Right lobe of liver (tissue), 4 donors: ENCODE data around the gene METTL2B.
"Not testable (repeated sequence)": the region's sequence is repeated elsewhere in the genome, so short reads cannot be mapped to it uniquely, and the experiment has no call there.

ENCODE experiments used
- POLR2A ChIP-seq: fragments of 450-650 bp; IDR thresholded peaks from one replicate; pipeline ENCODE4 v1.6.1; 2017; ENCODE audit warnings: antibody characterized with exemption, mild to moderate bottlenecking
- TF ChIP-seq, protein P1 (sequence below), 4 donors: fragments of 200-600 bp in 3 of 4; fragments of 450-650 bp in 1 of 4; IDR thresholded peaks; one replicate each; pipeline versions ENCODE4 v1.5.1 to v1.8.0; 2016 to 2022; ENCODE audit warnings: antibody characterized with exemption in 4 of 4, mild to moderate bottlenecking in 2 of 4
- donor health status: DM: no; HTN: no; CAD: no.
- donor health status: DM: no; HTN: no; CAD: no.
- donor health status: DM: no; HTN: yes; CAD: no.

DNA sequence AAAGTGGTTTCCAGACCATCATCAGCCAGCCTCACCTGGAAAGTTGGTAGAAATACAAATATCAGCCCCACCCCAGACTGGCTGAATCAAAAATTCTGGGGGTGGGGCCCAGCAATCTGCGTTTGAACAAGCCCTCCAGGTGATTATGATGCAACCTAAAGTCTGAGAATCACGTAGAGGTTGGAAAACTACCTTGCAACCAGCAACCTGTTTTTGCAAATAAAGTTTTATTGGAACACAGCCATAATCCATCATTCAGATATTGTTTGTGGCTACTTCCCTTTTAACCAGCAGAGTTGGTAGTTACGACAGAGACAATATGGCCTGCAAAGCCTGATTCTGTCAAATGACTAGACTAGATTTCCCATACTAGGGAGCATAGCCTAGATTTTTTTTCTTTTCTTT, 49.5 kb downstream of the METTL2B start:
- TF ChIP-seq, protein P1, sequence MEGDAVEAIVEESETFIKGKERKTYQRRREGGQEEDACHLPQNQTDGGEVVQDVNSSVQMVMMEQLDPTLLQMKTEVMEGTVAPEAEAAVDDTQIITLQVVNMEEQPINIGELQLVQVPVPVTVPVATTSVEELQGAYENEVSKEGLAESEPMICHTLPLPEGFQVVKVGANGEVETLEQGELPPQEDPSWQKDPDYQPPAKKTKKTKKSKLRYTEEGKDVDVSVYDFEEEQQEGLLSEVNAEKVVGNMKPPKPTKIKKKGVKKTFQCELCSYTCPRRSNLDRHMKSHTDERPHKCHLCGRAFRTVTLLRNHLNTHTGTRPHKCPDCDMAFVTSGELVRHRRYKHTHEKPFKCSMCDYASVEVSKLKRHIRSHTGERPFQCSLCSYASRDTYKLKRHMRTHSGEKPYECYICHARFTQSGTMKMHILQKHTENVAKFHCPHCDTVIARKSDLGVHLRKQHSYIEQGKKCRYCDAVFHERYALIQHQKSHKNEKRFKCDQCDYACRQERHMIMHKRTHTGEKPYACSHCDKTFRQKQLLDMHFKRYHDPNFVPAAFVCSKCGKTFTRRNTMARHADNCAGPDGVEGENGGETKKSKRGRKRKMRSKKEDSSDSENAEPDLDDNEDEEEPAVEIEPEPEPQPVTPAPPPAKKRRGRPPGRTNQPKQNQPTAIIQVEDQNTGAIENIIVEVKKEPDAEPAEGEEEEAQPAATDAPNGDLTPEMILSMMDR (IDR thresholded peaks at IDR 0.05) = not testable (repeated sequence)
- TF ChIP-seq POLR2A = not testable (repeated sequence)
